GM19099 (cell line): Measurements from ENCODE around the gene ZSCAN1.

ENCODE experiments used
- POLR2A ChIP-seq: IDR thresholded peaks from 3 replicates; pipeline ENCODE4 v1.6.1; 2011; ENCODE audit warnings: low read depth; ENCODE audit not compliant: insufficient read length; ENCODE audit errors: extremely low read depth

The ZSCAN1 gene

DNA sequence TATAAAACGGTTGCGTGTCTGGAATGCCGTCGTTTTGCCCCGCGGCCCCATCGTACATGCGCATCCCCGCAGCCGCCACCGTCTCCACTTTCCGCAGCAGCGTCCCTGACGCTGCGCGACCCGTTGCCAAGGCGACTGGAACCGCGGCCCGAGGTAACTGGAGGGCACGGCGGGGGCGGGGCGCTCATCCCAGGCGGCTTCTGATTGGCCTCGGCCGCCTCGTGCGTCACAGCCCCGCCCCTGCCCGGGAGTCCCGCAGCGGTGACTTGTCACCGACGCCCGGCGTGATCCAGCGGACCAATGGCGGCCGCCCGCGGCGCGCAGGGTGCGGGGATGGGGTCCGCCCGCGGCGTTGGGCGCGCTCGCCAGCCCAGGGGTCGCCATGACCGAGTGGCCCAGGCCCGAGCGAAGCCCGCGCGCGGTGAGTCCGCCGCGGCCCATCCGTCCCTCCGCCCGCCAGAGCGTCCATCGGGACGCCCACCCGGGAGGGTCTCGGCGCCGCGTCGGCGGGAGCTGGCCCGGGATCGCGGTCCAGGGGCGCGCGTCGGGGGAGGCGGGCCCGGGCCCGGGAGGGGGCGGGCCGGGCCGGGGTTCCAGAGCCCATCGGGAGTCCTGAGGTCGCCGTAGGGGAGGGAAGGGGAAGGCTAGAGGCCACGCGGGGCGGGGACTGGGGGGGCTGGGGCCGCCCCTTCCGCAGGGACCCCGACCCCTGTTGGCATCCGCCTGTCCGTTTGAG is at the start of gene ZSCAN1:
TSS of gene ZSCAN1 (plus strand) at position 285 of the 736 bp plus-strand sequence. CDS start 3,812 bp downstream, outside the sequence.
- no peak for TF ChIP-seq POLR2A

- no peak for TF ChIP-seq POLR2A
These were observed 41.0 kb upstream of the ZSCAN1 start for GRCh38 chr19:57992841-57993240.

DNA sequence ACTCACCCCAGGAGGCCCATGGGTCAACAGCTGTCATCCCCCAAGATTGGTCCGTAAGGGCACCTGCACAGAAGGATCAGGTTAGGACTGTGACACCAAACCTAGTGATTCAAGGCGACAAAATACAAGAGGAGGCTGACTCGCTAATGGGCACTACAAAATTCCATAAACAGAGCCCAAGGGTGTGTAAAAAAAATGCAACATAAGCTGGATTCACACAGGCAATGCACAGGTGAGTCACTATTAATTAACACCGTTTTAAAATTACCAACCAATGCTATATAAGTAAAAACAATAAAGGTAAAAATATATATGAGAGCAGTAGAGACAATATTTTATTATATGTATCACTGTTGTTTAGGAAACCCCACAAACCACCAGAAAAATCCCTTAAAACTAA is 33.1 kb upstream of the ZSCAN1 start:
- no peak for TF ChIP-seq POLR2A

DNA sequence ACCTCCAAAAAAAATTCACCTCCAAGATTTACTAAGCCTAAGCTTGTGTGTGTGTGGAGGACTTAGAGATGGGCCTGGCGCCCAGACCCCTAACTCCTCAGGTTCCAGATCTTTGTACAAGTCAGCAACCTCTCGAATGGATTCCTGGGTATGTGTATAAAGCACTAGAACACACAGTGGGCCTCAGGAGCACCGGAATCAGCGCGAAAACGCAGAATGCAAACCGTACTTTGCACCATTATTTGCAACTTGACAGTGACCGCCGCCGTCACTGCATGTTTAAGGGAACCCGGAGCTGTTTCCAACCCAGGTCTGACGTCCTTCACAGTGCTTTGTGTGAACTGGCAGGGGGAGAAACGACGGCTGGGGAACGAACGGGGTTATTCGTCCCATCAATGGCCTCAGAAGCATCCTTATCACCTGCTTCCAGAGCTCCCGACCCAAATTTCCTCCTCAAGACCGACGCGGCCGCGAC is 31.9 kb upstream of the ZSCAN1 start:
- no peak for TF ChIP-seq POLR2A

- TF ChIP-seq POLR2A: peak; percentile 83
These were observed 31.2 kb upstream of the ZSCAN1 start, which contains the start of gene ZNF606 for GRCh38 chr19:58002384-58003173. Gene ZNF606 (minus strand): TSS chr19:58002820. CDS start chr19:58001319, 1,501 bp downstream.

- TF ChIP-seq POLR2A: no peak
These were observed 30.5 kb upstream of the ZSCAN1 start for GRCh38 chr19:58003174-58003828.

- no peak for TF ChIP-seq POLR2A
These were observed 26.5 kb upstream of the ZSCAN1 start for GRCh38 chr19:58007285-58007684.

GRCh38 chr19:58009301-58009665 is 24.5 kb upstream of the ZSCAN1 start:
- no peak for TF ChIP-seq POLR2A

DNA sequence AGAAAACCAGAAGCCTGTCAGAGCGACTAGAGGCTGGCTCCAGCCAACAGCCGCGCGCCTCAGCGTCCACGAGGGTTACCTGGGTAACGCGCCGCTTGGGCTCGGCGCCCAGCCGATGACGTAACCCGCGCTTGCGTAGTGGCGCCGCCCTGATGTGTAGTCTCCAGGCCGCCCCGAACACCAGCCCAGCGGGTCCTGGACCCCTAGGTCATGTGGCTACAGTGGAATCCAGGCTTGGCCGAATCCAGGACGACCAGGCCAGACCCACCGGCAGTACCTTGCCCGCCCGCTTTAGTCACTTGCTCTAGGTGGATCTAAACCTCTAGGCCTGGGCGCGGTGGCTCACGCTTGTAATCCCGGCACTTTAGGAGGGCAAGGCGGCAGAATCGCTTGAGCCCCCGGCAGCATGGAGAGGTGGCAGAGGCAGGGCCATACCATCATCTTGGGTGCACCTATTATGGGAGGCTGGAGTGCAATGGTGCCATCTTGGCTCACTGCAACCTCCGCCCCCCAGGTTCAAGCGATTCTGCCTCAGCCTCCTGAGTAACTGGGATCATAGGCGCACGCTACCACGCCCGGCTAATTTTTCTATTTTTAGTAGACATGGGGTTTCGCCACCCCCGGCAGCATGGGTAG is 24.0 kb upstream of the ZSCAN1 start:
- TF ChIP-seq POLR2A: no peak

DNA sequence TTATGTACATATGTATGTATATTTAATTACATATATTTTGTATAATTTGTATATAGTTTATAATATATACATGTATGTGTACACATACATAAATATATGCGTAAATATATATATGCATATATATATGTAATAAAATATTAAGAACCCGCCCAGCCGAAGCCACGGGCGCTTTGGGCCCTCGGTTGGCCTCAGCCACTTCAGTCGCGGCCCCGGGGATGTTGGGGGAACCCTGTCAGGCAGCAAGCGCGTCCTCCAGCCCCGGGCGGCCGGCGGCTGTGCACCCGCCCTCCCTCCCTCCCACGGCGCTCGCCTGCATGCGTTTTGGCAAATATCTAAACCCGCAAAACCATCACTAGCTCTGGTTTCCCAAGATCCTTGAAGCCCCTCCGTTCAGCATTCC is 23.3 kb upstream of the ZSCAN1 start:
- no peak for TF ChIP-seq POLR2A

DNA sequence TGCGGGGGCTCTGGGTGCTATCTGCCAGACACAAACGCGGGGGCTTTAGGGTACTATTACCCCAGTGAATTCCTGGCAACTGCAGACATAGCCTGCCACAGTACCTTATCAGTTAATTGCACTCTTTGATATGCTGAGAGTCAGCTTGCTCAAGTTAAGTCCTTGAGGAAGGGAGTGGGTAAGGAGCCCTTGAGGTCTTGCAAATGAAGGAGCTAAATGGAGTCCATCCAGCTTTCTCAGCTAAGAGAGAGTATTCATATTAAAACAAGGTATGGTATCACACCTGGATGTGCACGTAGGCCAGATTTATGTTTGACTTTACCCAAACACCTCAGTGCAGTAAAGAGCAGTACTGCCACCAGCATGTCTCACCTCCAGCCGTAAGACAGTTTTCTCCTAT is 19.7 kb upstream of the ZSCAN1 start:
- no peak for TF ChIP-seq POLR2A

- TF ChIP-seq POLR2A: no peak
These were observed 13.7 kb upstream of the ZSCAN1 start for GRCh38 chr19:58020129-58020528.

DNA sequence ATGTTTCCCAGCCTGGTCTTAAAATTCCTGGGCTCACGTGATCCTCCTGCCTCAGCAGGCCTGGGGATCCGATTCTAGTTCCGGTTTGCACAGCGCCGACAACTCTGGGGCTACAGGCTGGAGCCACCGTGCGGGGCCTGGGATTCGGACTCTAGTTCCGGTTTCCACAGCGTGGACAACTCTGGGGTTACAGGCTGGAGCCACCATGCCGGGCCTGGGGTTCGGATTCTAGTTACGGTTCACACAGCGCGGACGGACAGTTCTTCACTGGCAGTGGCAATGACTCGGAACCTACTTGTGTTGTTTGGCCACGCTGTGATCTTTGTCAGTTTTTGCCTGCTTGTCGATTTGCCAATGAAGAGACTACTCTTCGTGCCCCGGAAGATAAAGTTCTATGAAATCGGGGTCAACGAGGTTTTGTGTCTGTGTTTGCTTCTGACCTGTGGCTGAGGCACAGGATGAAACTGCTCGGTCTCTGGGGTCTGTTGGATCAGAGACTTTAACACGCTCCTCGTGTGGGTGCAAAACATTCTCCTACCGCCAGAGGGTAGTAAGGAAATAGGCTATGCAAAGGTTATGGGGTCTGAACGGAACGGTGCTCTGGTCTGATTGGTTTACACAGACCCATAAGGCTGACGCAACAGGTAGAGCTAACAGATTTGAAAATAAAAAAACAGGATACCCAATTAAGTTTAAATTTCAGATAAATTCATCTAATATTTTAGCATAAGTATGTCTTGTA is 12.1 kb upstream of the ZSCAN1 start:
- no peak for TF ChIP-seq POLR2A

DNA sequence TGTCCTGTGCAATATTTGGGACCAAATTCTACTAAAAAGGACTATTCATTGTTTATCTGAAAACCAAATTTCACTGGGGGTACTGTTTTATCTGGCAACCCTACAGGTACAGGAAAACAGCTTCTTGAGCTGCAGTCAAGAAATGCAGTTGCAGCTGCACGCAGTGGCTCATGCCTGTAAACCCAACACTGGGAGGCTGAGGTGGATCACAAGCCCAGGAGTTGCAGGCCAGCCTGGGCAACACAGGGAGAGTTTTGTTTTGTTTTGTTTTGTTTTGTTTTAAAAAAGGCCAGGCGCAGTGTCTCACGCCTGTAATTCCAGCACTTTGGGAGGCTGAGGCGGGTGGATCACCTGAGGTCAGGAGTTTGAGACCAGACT is 11.6 kb upstream of the ZSCAN1 start:
- no peak for TF ChIP-seq POLR2A
